Activated naive CD8-positive, alpha-beta T cell treated with anti-CD3 and anti-CD28 coated beads for 36 hours (primary cell): ENCODE measurements around the gene LRRC38. TPM values are rescaled to one million over a fixed set of nuclear protein-coding genes. Genes with fewer than 3 reads are reported as not detected.
"Not testable (repeated sequence)": the region's sequence is repeated elsewhere in the genome, so short reads cannot be mapped to it uniquely, and the experiment has no call there.

ENCODE experiments used
- DNase-seq: peaks from one replicate; pipeline ENCODE4 v3.0.0; 2021
- H3K27ac Mint-ChIP-seq: one replicate; pipeline ENCODE4 v1.8.0; 2022; ENCODE audit warnings: mild to moderate bottlenecking, moderate library complexity, mixed read lengths
- H3K27me3 Mint-ChIP-seq: one replicate; pipeline ENCODE4 v1.8.0; 2022; ENCODE audit warnings: mild to moderate bottlenecking, mixed read lengths
- H3K36me3 Mint-ChIP-seq: one replicate; pipeline ENCODE4 v1.8.0; 2021; ENCODE audit warnings: mild to moderate bottlenecking, mixed read lengths
- H3K4me1 Mint-ChIP-seq: one replicate; pipeline ENCODE4 v1.8.0; 2021; ENCODE audit warnings: mixed read lengths
- H3K4me3 Mint-ChIP-seq: one replicate; pipeline ENCODE4 v1.8.0; 2022; ENCODE audit warnings: mild to moderate bottlenecking, moderate library complexity, mixed read lengths
- H3K9me3 Mint-ChIP-seq: one replicate; pipeline ENCODE4 v1.8.0; 2022; ENCODE audit warnings: mixed read lengths
- total RNA-seq, 2 experiments: library from RNA; stranded (reverse); gene quantifications; one replicate each; pipeline ENCODE4 v1.2.3, GENCODE V29; 2021

Gene LRRC38, protein sequence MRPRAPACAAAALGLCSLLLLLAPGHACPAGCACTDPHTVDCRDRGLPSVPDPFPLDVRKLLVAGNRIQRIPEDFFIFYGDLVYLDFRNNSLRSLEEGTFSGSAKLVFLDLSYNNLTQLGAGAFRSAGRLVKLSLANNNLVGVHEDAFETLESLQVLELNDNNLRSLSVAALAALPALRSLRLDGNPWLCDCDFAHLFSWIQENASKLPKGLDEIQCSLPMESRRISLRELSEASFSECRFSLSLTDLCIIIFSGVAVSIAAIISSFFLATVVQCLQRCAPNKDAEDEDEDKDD
- total RNA-seq: not detected

DNA sequence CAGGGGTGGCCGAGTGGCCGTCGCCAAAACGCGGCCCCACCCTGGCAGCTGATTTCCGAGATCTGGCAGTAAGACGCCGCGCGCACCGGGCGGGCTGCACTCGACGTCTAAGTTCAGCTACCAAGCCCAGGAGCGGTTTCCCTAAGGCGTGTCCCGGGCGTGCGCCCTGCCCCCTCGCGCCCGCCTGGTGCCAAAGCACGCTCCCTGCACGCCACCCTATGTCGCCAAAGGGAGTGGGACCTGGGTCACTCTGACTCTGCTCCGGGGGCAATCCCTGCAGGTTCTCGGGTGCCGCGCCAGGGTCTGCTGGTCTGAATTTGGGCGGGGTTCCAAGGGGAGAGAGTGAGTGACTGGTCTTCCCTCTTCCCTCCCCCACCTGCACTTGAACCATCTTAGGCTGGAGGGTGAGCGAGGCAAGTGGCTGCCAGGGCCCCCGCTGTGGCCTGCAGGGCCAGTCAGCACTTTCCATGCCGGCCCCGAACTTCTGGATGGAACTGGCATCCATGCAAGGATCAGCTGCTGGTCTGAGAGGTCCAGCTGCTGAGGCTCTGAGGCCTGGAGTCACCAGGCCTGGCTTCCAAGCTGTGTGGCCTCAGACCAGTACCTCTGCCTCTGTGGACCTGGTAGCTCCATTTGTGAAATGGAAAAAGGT, at the start of gene LRRC38:
Gene LRRC38, minus strand, starts transcription at position 109 of the 652 bp plus-strand sequence. CDS start 410 bp downstream, outside the sequence.
- Mint-ChIP-seq H3K4me1 (no peaks in the 10 kb centered on the region), H3K4me3 (no peak within 1 kb of the TSS), H3K36me3 (no peaks in the 10 kb centered on the region), H3K27me3 (peaks cover 53% of the 10 kb centered on the region), H3K27ac (no peak within 1 kb of the TSS), H3K9me3 (peaks cover 2% of the 10 kb centered on the region)
- DNase-seq: peak; percentile 22

GRCh38 chr1:13562981-13563380, 49.2 kb upstream of the LRRC38 start:
- H3K4me1 Mint-ChIP-seq, H3K27me3 Mint-ChIP-seq, H3K4me3 Mint-ChIP-seq, H3K27ac Mint-ChIP-seq, H3K9me3 Mint-ChIP-seq, DNase-seq, H3K36me3 Mint-ChIP-seq: not testable (repeated sequence)

DNA sequence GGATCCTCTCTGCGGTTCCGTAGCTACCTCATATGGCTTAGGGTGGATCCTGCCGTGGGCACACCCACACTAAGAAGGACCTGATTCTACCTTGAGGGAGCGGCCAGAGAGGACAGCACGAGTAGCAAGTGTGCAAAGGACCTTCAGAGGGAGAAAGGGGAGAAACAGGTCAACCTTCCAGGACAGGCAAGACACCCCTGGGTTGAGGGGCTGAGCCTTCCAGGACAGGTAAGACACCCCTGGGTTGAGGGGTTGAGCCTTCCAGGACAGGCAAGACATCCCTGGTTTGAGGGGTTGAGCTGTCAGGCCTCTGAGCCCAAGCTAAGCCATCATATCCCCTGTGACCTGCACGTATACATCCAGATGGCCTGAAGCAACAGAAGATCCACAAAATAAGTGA, 46.7 kb upstream of the LRRC38 start:
- Mint-ChIP-seq H3K4me3 (no peak overlapping the region), H3K36me3 (no peaks in the 10 kb centered on the region), H3K9me3 (no peaks in the 10 kb centered on the region), H3K27me3 (peaks cover 6% of the 10 kb centered on the region), H3K27ac (no peak overlapping the region), H3K4me1 (no peaks in the 10 kb centered on the region)
- DNase-seq: no peak

DNA sequence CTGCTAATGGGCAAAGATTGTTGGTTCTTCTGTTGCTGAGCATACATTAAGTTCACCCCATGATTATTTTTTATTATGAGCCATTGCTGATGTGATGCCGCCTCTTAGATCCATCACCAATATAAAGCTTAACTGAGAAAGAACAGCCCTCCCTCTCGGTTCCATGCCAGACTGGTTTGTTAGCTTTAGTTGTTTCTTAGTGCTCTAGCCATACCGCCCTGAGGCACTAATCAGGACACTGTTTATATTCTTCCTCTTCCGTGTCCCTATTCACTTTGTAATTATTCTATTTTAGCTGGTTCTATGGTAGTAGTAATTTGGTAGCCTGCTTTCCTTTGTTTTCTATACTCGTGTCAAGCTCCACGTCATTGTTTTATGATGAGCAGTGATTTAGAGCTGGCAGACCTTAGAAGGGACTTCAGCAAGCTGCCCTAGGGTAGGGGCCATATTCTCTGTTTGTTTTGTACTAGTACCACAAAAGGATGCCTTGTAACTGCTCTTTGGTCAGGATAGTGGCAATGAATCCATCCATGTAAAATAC, 42.5 kb upstream of the LRRC38 start:
- Mint-ChIP-seq H3K36me3 (no peaks in the 10 kb centered on the region), H3K27ac (no peak overlapping the region), H3K4me3 (no peak overlapping the region), H3K4me1 (no peaks in the 10 kb centered on the region), H3K27me3 (no peaks in the 10 kb centered on the region), H3K9me3 (no peaks in the 10 kb centered on the region)
- no peak for DNase-seq

- Mint-ChIP-seq H3K27me3 (no peaks in the 10 kb centered on the region), H3K36me3 (no peaks in the 10 kb centered on the region), H3K4me3 (no peak overlapping the region), H3K27ac (no peak overlapping the region), H3K4me1 (no peaks in the 10 kb centered on the region), H3K9me3 (no peaks in the 10 kb centered on the region)
- no peak for DNase-seq
Measured at GRCh38 chr1:13554798-13555197, 41.0 kb upstream of the LRRC38 start.

DNA sequence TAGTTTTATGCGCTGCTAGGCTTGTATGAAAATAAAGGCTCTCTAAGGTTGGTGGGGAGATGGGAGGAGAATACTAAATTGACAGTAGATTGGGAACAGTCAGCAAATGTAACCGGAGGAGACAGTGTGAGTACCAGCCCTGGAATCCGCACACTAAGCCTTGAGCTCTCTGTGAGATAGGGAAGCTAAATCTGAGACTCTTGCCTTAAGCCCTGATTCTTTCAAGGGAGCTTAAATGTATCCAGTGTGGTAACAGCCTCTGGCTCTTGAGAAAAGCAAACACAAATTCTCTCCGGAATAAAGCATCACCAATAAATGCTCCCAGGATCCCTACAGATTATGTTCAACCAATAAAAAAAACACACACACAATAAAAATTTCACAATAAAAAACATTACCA, 36.9 kb upstream of the LRRC38 start:
- H3K27ac Mint-ChIP-seq: no peak overlapping the region
- no peak for DNase-seq
- no peaks in the 10 kb centered on the region for H3K36me3 Mint-ChIP-seq
- H3K4me1 Mint-ChIP-seq: no peaks in the 10 kb centered on the region
- no peaks in the 10 kb centered on the region for H3K9me3 Mint-ChIP-seq
- no peak overlapping the region for H3K4me3 Mint-ChIP-seq
- peaks cover 3% of the 10 kb centered on the region for H3K27me3 Mint-ChIP-seq

DNA sequence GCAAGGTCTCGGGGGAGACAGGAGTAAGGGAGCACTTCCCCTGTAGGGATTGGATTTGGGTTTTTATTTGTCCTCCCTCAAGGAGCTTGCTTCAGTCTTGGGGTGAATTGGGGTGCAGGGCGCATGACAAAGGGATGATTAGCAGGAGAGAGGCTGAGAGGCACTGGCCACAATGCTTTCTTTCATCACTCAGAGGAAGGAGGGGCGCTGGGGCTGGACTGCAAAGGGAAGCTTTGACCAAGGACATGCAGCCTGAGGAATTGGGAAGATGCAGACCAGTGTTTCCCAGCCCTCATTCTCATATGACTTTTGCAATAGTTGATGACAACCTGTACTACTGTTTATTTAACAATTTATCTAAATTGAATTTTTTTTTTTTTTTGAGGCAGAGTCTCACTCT, 35.7 kb upstream of the LRRC38 start:
- Mint-ChIP-seq H3K4me1 (no peaks in the 10 kb centered on the region), H3K36me3 (no peaks in the 10 kb centered on the region), H3K27ac (no peak overlapping the region), H3K9me3 (no peaks in the 10 kb centered on the region), H3K4me3 (no peak overlapping the region), H3K27me3 (peaks cover 3% of the 10 kb centered on the region)
- DNase-seq: no peak

- Mint-ChIP-seq H3K4me1 (no peaks in the 10 kb centered on the region), H3K9me3 (no peaks in the 10 kb centered on the region), H3K36me3 (no peaks in the 10 kb centered on the region), H3K27me3 (peaks cover 3% of the 10 kb centered on the region), H3K4me3 (no peak overlapping the region), H3K27ac (no peak overlapping the region)
- no peak for DNase-seq
Measured at GRCh38 chr1:13549021-13549420, 35.2 kb upstream of the LRRC38 start.

- no peaks in the 10 kb centered on the region for H3K9me3 Mint-ChIP-seq
- DNase-seq: no peak
- H3K27me3 Mint-ChIP-seq: peaks cover 3% of the 10 kb centered on the region
- no peaks in the 10 kb centered on the region for H3K36me3 Mint-ChIP-seq
- no peak overlapping the region for H3K4me3 Mint-ChIP-seq
- no peak overlapping the region for H3K27ac Mint-ChIP-seq
- H3K4me1 Mint-ChIP-seq: no peaks in the 10 kb centered on the region
Measured at GRCh38 chr1:13548281-13548680, 34.5 kb upstream of the LRRC38 start.

GRCh38 chr1:13546791-13547190, 33.0 kb upstream of the LRRC38 start:
- Mint-ChIP-seq H3K27ac (no peak overlapping the region), H3K9me3 (no peaks in the 10 kb centered on the region), H3K4me3 (no peak overlapping the region), H3K36me3 (no peaks in the 10 kb centered on the region), H3K27me3 (peaks cover 3% of the 10 kb centered on the region), H3K4me1 (no peaks in the 10 kb centered on the region)
- DNase-seq: no peak

DNA sequence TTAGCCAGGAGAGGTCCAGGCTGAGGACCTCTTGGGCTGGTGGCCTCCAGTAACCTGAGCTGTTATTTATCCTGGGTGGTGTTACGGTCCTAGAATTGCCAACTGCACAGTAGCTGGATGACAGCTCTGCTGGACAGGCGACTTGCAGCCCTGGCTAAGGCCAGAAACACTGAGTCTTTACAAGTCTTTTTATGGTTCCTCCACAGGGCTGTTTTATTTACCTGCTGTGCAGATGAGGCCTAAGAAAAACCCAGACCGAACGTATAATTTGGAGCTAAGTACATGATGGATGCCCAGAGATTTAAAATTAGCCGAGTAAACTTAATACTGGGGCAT, 30.4 kb upstream of the LRRC38 start:
- no peaks in the 10 kb centered on the region for H3K4me1 Mint-ChIP-seq
- peaks cover 3% of the 10 kb centered on the region for H3K27me3 Mint-ChIP-seq
- H3K9me3 Mint-ChIP-seq: no peaks in the 10 kb centered on the region

GRCh38 chr1:13543451-13544220, 29.8 kb upstream of the LRRC38 start:
- H3K27me3 Mint-ChIP-seq: peaks cover 3% of the 10 kb centered on the region
- no peaks in the 10 kb centered on the region for H3K9me3 Mint-ChIP-seq
- H3K4me1 Mint-ChIP-seq: no peaks in the 10 kb centered on the region
- no peak overlapping the region for H3K4me3 Mint-ChIP-seq
- H3K36me3 Mint-ChIP-seq: no peaks in the 10 kb centered on the region
- H3K27ac Mint-ChIP-seq: no peak overlapping the region
- no peak for DNase-seq

More for the DNA sequence above, 30.4 kb upstream of the LRRC38 start:
- Mint-ChIP-seq H3K4me3 (no peak overlapping the region), H3K27ac (no peak overlapping the region), H3K36me3 (no peaks in the 10 kb centered on the region)
- no peak for DNase-seq

DNA sequence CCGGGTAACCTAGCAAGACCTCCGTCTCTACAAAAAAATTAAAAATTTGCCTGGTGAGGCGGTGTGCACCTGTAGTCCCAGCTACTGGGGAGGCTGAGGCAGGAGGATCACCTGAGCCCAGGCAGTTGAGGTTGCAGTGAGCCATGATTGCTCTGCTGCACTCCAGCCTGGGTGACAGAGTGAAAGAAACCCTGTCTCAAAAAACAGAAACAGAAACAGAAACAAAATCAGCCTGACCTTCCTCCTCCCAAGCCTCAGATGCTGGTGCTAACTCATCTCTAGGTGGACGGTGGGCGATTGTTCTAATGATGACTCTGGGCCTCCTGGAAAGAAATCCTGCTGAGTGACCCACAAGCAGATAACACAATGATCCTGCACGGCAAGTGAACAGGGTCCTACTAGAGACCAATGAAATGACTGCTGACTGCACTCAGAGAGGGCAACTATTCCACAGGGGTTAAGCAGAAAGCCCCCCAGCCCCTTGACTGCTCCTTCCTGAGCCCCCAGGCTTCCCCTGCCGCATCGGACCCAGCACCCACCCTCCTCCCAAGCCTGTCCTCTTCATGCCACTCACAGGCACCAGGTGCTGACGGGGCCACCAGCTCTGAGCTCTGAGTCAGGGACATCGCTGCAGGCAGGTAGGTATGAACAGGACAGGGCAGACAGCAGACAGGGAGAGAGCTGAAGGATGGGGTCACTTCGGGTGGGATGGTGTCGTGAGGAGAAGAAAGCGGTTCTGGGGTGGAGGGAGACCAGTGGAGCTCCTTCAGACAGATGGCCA, 27.8 kb upstream of the LRRC38 start:
- no peaks in the 10 kb centered on the region for H3K9me3 Mint-ChIP-seq
- no peaks in the 10 kb centered on the region for H3K27me3 Mint-ChIP-seq
- H3K4me1 Mint-ChIP-seq: no peaks in the 10 kb centered on the region
- H3K27ac Mint-ChIP-seq: no peak overlapping the region
- H3K36me3 Mint-ChIP-seq: no peaks in the 10 kb centered on the region
- no peak for DNase-seq
- H3K4me3 Mint-ChIP-seq: no peak overlapping the region

DNA sequence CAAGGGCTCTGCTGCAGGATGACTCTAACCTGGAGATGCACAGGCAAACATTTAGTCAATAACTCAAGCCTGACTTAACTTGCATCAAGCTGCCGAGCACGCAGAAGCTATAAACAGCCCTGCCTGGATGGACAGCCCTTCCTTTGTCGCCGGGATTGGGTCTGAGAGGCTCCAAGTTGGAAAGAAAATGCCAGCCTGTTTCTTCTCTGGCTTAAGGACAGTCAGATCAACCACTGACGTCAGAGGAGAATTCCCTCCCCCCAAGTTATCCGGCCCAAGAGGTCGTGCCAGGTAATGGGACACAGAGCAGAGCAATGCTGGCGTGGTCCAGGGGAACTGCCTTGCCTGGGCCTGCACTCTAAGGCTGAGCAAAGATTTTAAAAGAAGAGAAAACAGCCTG, 27.1 kb upstream of the LRRC38 start:
- Mint-ChIP-seq H3K27me3 (peaks cover 3% of the 10 kb centered on the region), H3K36me3 (no peaks in the 10 kb centered on the region), H3K4me3 (no peak overlapping the region), H3K27ac (no peak overlapping the region), H3K4me1 (no peaks in the 10 kb centered on the region), H3K9me3 (no peaks in the 10 kb centered on the region)
- DNase-seq: no peak

DNA sequence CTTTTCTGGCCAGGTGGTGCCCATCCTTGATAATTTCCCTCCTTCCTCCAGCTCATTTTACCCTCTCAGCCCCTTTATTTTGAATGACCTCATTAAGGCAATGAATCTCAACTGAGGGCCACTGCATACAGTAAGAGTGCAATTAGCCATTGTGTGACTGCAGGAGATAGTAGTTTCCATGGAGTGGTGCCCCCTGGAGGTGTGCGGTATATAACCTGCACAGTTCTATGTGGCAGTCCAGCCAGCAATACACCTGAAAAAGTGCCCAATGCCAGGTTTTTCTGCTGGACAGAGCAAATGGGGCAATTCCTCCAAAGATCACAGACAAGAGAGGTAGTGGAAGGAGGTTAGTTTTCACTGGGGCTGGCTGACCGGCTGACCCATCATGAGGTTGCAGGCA, 25.9 kb upstream of the LRRC38 start:
- Mint-ChIP-seq H3K4me1 (no peaks in the 10 kb centered on the region), H3K36me3 (no peaks in the 10 kb centered on the region), H3K9me3 (no peaks in the 10 kb centered on the region)

More for the DNA sequence above, 25.9 kb upstream of the LRRC38 start:
- peaks cover 5% of the 10 kb centered on the region for H3K27me3 Mint-ChIP-seq
- H3K27ac Mint-ChIP-seq: no peak overlapping the region
- no peak overlapping the region for H3K4me3 Mint-ChIP-seq
- no peak for DNase-seq
